ENCODE results near the gene KCNJ15. TPM values are rescaled to one million over a fixed set of nuclear protein-coding genes. Genes with fewer than 3 reads are reported as not detected.

Gene KCNJ15
- total and polyA plus RNA-seq, 10 of the 15 experiments (the other 5 are each of a cell fraction or from before 2014, with no cell fraction given), result 0.05 to 2.7 (median 0.33) TPM; not detected in 6

DNA sequence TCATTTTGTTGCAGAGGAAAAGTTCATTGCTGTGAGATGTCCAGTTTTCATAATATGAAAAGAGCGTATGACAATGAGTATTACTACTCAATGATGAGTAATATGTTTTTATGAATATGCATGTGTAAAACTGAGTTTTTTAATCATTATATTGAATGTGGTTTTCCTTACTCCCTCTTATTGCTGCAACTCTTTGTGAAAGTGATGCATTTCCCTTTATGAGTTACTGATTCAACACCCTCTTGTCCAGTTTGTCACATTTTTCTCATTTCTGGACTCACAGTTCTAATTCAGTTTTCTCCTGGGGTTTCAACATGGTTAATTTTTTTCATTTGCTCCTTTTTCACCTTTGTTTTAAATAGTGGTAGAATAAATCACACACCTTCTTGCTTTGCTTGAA, 35.2 kb upstream of the KCNJ15 start (continued):
- no peak for TF ChIP-seq SIN3A (IDR thresholded peaks at IDR 0.05; ENCODE audit: low read depth, low read length)
- TF ChIP-seq, protein P1, sequence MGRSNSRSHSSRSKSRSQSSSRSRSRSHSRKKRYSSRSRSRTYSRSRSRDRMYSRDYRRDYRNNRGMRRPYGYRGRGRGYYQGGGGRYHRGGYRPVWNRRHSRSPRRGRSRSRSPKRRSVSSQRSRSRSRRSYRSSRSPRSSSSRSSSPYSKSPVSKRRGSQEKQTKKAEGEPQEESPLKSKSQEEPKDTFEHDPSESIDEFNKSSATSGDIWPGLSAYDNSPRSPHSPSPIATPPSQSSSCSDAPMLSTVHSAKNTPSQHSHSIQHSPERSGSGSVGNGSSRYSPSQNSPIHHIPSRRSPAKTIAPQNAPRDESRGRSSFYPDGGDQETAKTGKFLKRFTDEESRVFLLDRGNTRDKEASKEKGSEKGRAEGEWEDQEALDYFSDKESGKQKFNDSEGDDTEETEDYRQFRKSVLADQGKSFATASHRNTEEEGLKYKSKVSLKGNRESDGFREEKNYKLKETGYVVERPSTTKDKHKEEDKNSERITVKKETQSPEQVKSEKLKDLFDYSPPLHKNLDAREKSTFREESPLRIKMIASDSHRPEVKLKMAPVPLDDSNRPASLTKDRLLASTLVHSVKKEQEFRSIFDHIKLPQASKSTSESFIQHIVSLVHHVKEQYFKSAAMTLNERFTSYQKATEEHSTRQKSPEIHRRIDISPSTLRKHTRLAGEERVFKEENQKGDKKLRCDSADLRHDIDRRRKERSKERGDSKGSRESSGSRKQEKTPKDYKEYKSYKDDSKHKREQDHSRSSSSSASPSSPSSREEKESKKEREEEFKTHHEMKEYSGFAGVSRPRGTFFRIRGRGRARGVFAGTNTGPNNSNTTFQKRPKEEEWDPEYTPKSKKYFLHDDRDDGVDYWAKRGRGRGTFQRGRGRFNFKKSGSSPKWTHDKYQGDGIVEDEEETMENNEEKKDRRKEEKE (IDR thresholded peaks at IDR 0.05), result no peak
- no peak for TF ChIP-seq ZNF207 (IDR thresholded peaks at IDR 0.05; ENCODE audit: borderline replicate concordance)
- TF ChIP-seq EP300 (IDR thresholded peaks at IDR 0.05; ENCODE audit: borderline replicate concordance in 1 of 2, control insufficient read depth in 1 of 2, low read depth in 2 of 2, low read length in 2 of 2), result peak; percentile 95
- TF ChIP-seq ZNF217 (IDR thresholded peaks at IDR 0.05), result peak; percentile 55; the same call in 1 of the 2 replicates
- TF ChIP-seq NFXL1 (IDR thresholded peaks at IDR 0.05; ENCODE audit: borderline replicate concordance), result no peak
- TF ChIP-seq NFIC (IDR thresholded peaks at IDR 0.05; ENCODE audit: low read depth, low read length), result no peak
- TF ChIP-seq BHLHE40 (IDR thresholded peaks at IDR 0.05; ENCODE audit: borderline replicate concordance in 1 of 2, low read depth in 2 of 2, low read length in 1 of 2), result peak; percentile 30 to 63; a peak in 2 of 4 replicates
- no peak for TF ChIP-seq BRCA1 (IDR thresholded peaks at IDR 0.05; ENCODE audit: low read depth, low read length)
- TF ChIP-seq, protein P2, sequence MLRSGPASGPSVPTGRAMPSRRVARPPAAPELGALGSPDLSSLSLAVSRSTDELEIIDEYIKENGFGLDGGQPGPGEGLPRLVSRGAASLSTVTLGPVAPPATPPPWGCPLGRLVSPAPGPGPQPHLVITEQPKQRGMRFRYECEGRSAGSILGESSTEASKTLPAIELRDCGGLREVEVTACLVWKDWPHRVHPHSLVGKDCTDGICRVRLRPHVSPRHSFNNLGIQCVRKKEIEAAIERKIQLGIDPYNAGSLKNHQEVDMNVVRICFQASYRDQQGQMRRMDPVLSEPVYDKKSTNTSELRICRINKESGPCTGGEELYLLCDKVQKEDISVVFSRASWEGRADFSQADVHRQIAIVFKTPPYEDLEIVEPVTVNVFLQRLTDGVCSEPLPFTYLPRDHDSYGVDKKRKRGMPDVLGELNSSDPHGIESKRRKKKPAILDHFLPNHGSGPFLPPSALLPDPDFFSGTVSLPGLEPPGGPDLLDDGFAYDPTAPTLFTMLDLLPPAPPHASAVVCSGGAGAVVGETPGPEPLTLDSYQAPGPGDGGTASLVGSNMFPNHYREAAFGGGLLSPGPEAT (IDR thresholded peaks at IDR 0.05; ENCODE audit: low read depth), result peak; percentile 78
- no peak for TF ChIP-seq MYC (IDR thresholded peaks at IDR 0.05; ENCODE audit: insufficient read depth, insufficient read length, insufficient replicate concordance, low read length, severe bottlenecking)
- TF ChIP-seq, protein P3, sequence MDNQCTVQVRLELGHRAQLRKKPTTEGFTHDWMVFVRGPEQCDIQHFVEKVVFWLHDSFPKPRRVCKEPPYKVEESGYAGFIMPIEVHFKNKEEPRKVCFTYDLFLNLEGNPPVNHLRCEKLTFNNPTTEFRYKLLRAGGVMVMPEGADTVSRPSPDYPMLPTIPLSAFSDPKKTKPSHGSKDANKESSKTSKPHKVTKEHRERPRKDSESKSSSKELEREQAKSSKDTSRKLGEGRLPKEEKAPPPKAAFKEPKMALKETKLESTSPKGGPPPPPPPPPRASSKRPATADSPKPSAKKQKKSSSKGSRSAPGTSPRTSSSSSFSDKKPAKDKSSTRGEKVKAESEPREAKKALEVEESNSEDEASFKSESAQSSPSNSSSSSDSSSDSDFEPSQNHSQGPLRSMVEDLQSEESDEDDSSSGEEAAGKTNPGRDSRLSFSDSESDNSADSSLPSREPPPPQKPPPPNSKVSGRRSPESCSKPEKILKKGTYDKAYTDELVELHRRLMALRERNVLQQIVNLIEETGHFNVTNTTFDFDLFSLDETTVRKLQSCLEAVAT (IDR thresholded peaks at IDR 0.05), result 0 out of 2 replicates have a peak, but pooled peaks have one; percentile 53
- peak; percentile 87 for TF ChIP-seq DPF2 (IDR thresholded peaks at IDR 0.05)
- peak; percentile 63 for TF ChIP-seq ZNF24 (IDR thresholded peaks at IDR 0.05)
- peak; percentile 74 for TF ChIP-seq NBN (IDR thresholded peaks at IDR 0.05)
- TF ChIP-seq, protein P4, sequence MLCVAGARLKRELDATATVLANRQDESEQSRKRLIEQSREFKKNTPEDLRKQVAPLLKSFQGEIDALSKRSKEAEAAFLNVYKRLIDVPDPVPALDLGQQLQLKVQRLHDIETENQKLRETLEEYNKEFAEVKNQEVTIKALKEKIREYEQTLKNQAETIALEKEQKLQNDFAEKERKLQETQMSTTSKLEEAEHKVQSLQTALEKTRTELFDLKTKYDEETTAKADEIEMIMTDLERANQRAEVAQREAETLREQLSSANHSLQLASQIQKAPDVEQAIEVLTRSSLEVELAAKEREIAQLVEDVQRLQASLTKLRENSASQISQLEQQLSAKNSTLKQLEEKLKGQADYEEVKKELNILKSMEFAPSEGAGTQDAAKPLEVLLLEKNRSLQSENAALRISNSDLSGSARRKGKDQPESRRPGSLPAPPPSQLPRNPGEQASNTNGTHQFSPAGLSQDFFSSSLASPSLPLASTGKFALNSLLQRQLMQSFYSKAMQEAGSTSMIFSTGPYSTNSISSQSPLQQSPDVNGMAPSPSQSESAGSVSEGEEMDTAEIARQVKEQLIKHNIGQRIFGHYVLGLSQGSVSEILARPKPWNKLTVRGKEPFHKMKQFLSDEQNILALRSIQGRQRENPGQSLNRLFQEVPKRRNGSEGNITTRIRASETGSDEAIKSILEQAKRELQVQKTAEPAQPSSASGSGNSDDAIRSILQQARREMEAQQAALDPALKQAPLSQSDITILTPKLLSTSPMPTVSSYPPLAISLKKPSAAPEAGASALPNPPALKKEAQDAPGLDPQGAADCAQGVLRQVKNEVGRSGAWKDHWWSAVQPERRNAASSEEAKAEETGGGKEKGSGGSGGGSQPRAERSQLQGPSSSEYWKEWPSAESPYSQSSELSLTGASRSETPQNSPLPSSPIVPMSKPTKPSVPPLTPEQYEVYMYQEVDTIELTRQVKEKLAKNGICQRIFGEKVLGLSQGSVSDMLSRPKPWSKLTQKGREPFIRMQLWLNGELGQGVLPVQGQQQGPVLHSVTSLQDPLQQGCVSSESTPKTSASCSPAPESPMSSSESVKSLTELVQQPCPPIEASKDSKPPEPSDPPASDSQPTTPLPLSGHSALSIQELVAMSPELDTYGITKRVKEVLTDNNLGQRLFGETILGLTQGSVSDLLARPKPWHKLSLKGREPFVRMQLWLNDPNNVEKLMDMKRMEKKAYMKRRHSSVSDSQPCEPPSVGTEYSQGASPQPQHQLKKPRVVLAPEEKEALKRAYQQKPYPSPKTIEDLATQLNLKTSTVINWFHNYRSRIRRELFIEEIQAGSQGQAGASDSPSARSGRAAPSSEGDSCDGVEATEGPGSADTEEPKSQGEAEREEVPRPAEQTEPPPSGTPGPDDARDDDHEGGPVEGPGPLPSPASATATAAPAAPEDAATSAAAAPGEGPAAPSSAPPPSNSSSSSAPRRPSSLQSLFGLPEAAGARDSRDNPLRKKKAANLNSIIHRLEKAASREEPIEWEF (IDR thresholded peaks at IDR 0.05; ENCODE audit: insufficient replicate concordance, low read depth, low read length), result peak; percentile 39
- peak; percentile 48; the same call in 1 of the 2 replicates for TF ChIP-seq JUND (IDR thresholded peaks at IDR 0.05; ENCODE audit: low read depth, low read length)
- TF ChIP-seq ATF7 (IDR thresholded peaks at IDR 0.05; ENCODE audit: low read depth), result peak; percentile 88; the same call in 1 of the 2 replicates
- TF ChIP-seq RBBP5 (conservative IDR thresholded peaks at IDR 0.05), result no peak
- peak; percentile 59 for TF ChIP-seq SMAD1 (IDR thresholded peaks at IDR 0.05; ENCODE audit: low read depth, partially characterized antibody)

Data from GM12878 (cell line).